ENCODE results near the gene MLLT6.

DNA sequence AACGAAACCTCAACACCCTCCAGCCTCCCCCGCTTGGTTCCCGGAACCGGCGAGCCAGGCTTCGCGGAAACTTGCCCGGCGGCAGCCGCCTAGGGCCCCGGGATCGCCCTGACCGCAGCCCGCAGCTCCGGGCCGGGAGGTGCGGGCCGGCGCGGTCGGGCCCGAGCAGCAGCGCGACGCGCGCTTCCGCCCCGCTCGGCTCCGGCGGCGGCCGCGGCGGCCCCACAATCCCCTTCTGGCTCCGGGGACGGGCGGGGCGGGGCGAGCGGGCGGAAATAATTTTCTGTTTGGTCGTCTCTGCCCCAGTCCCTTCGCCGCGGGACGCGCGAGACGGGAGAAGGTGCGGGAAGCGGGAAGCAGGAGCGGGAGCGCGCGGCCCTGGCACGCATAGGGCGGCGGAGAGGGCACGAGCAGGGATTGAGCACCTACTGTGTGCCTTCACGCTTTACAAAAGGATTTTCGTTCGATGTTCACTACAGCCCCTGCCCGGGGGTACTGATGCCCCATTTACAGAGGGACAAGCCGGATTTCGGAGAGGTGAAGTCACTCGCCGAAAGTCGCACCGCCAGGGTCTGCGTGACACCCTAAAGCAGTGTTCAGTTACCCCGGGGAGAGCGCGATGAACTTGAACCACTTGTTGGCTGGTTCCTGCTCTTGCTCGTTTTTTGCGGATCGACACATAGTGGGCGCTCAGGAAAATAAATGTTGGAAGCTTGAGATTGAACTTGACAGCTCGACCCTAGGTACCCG, 2.7 kb upstream of the MLLT6 start:
- TF ChIP-seq CTCF (IDR thresholded peaks at IDR 0.05) (no peak), POLR2A (IDR thresholded peaks at IDR 0.05) (peak; percentile 91)

Measured in right lobe of liver (tissue), 4 donors.